GM12878 (cell line): ENCODE measurements around the gene HTR3E. TPM values are rescaled to one million over a fixed set of nuclear protein-coding genes. Genes with fewer than 3 reads are reported as not detected.

Experiments
- ATAC-seq: fragments of 200-7000 bp; cut with Tn5 transposase; 3 replicates; pipeline ENCODE4 v1.9.1; 2020; ENCODE audit warnings: mild to moderate bottlenecking, moderate library complexity
- BruUV-seq: library from RNA; stranded (reverse); fragments of 400-500 nt; replicated peaks from 2 replicates; lab custom pipeline; 2021; lab: Mats Ljungman, UMichigan
- CTCF ChIA-PET: fragments of 300-600 bp; sonication (Branson Sonifier 250); formaldehyde crosslinking; extraction: SDS; loops from one replicate; lab custom pipeline; 2021; ENCODE audit warnings: inconsistent platforms; lab: Yijun Ruan, JAX
- POLR2A ChIA-PET: fragments of 350-600 bp; formaldehyde crosslinking; extraction: SDS; loops from one replicate; lab custom pipeline; 2021; ENCODE audit warnings: inconsistent platforms; lab: Charles Lee
- RAD21 ChIA-PET: fragments of 300-600 bp; sonication (Branson Sonifier 250); formaldehyde crosslinking; loops from one replicate; lab custom pipeline; 2023; ENCODE audit warnings: antibody characterized with exemption; ENCODE audit not compliant: unreplicated experiment; lab: Charles Lee
- SMC1A ChIA-PET: fragments of 300-600 bp; sonication (Branson Sonifier 250); formaldehyde crosslinking; loops from one replicate; lab custom pipeline; 2023; ENCODE audit not compliant: unreplicated experiment, uncharacterized antibody; lab: Charles Lee
- DNase-seq: peaks from one replicate; pipeline ENCODE4 v3.0.0-alpha.2; 2011; ENCODE audit warnings: low read depth, low spot score
- FAIRE-seq: peaks from 3 replicates; lab custom pipeline; 2011; peaks lifted over from hg19 to GRCh38; lab: Jason Lieb, UNC
- H2AFZ ChIP-seq: 2 replicates; pipeline ENCODE4 v1.6.0; 2011; ENCODE audit warnings: low read depth, low read length, control low read depth; ENCODE audit not compliant: control insufficient read depth
- H3K27ac ChIP-seq: 2 replicates; pipeline ENCODE4 v1.5.1; 2011; ENCODE audit warnings: control low read depth; ENCODE audit not compliant: control insufficient read depth, insufficient read depth
- H3K27me3 ChIP-seq, 2 experiments: replicated peaks in 1 of 2; 2 replicates each; pipeline versions ENCODE4 v1.6.0 to v1.6.1; 2011; ENCODE audit warnings: low read length in 1 of 2; ENCODE audit not compliant: control insufficient read depth in 2 of 2, insufficient read depth in 2 of 2
- H3K36me3 ChIP-seq, 2 experiments: 2 replicates each; pipeline ENCODE4 v1.5.1; 2011; ENCODE audit warnings: low read length in 1 of 2; ENCODE audit not compliant: control insufficient read depth in 2 of 2, insufficient read depth in 2 of 2
- H3K4me1 ChIP-seq: 2 replicates; pipeline ENCODE4 v1.6.1; 2011; ENCODE audit warnings: mild to moderate bottlenecking, low read length, moderate library complexity, mixed read lengths; ENCODE audit not compliant: control insufficient read depth, insufficient read depth
- H3K4me2 ChIP-seq: 2 replicates; pipeline ENCODE4 v1.6.0; 2011; ENCODE audit warnings: control low read depth; ENCODE audit not compliant: control insufficient read depth, insufficient read depth
- H3K4me3 ChIP-seq: fragments of 200-600 bp; sonication (generic); 2 replicates; pipeline ENCODE4 v1.5.1; 2016
- H3K79me2 ChIP-seq: 2 replicates; pipeline ENCODE4 v1.6.0; 2011; ENCODE audit warnings: low read length; ENCODE audit not compliant: control insufficient read depth, insufficient read depth
- H3K9ac ChIP-seq: 2 replicates; pipeline ENCODE4 v1.8.0; 2011; ENCODE audit warnings: low read length, control low read depth, mixed read lengths; ENCODE audit not compliant: control insufficient read depth, insufficient read depth
- H3K9me3 ChIP-seq: replicated peaks from 3 replicates; pipeline ENCODE4 v1.5.1; 2011; ENCODE audit warnings: mild to moderate bottlenecking, low read length; ENCODE audit not compliant: control insufficient read depth, insufficient read depth
- H4K20me1 ChIP-seq: 2 replicates; pipeline ENCODE4 v1.6.0; 2011; ENCODE audit not compliant: control insufficient read depth, insufficient read depth
- BMI1 ChIP-seq: fragments of 450-650 bp; IDR thresholded peaks from 2 replicates; pipeline ENCODE4 v1.6.1; 2016; ENCODE audit warnings: mild to moderate bottlenecking, moderate library complexity, borderline replicate concordance
- CHD4 ChIP-seq: fragments of 200-600 bp; sonication (generic); IDR thresholded peaks from 2 replicates; pipeline ENCODE4 v1.6.1; 2016; ENCODE audit warnings: mild to moderate bottlenecking
- CTCF ChIP-seq, 3 experiments: IDR thresholded peaks in 2 of 3; conservative IDR thresholded peaks in 1 of 3; 2 replicates each; pipeline ENCODE4 v1.5.1; 2011; ENCODE audit warnings: low read depth in 3 of 3, low read length in 3 of 3, mild to moderate bottlenecking in 3 of 3, control low read depth in 2 of 3, moderate library complexity in 2 of 3, inconsistent platforms in 1 of 3, mixed read lengths in 1 of 3; ENCODE audit not compliant: control insufficient read depth in 2 of 3, insufficient read depth in 1 of 3; ENCODE audit errors: extremely low read depth in 1 of 3
- FOXK2 ChIP-seq: fragments of 450-650 bp; IDR thresholded peaks from 2 replicates; pipeline ENCODE4 v1.6.1; 2017; ENCODE audit warnings: mild to moderate bottlenecking, moderate library complexity
- IRF4 ChIP-seq: IDR thresholded peaks from 2 replicates; pipeline ENCODE4 v1.6.1; 2011; ENCODE audit warnings: low read depth, low read length
- IRF5 ChIP-seq: fragments of 450-650 bp; IDR thresholded peaks from 2 replicates; pipeline ENCODE4 v1.6.1; 2017; ENCODE audit warnings: borderline replicate concordance
- KLF5 ChIP-seq: fragments of 450-650 bp; IDR thresholded peaks from 2 replicates; pipeline ENCODE4 v1.6.1; 2014; ENCODE audit warnings: mild to moderate bottlenecking; ENCODE audit not compliant: partially characterized antibody
- MYB ChIP-seq: fragments of 150-350 bp; IDR thresholded peaks from 2 replicates; pipeline ENCODE4 v1.6.1; 2014; ENCODE audit warnings: mild to moderate bottlenecking, low read depth, low read length, borderline replicate concordance
- NR2F1 ChIP-seq: fragments of 450-650 bp; conservative IDR thresholded peaks from 2 replicates; pipeline ENCODE4 v1.6.1; 2017; ENCODE audit warnings: mild to moderate bottlenecking
- PML ChIP-seq: IDR thresholded peaks from 2 replicates; pipeline ENCODE4 v1.6.1; 2012; ENCODE audit warnings: low read length, inconsistent platforms
- RCOR1 ChIP-seq: conservative IDR thresholded peaks from 2 replicates; pipeline ENCODE4 v1.6.1; 2012; ENCODE audit warnings: low read depth, low read length, improper control_type of control experiment
- RUNX3 ChIP-seq: IDR thresholded peaks from 2 replicates; pipeline ENCODE4 v1.6.1; 2012; ENCODE audit warnings: low read length, inconsistent platforms
- SKIL ChIP-seq: fragments of 450-650 bp; IDR thresholded peaks from 2 replicates; pipeline ENCODE4 v1.6.1; 2017; ENCODE audit warnings: mild to moderate bottlenecking, low read depth, inconsistent platforms; ENCODE audit not compliant: poor library complexity, severe bottlenecking
- SMAD5 ChIP-seq: IDR thresholded peaks from 2 replicates; pipeline ENCODE4 v1.6.1; 2016; ENCODE audit warnings: antibody characterized with exemption, low read depth
- STAT3 ChIP-seq: IDR thresholded peaks from 2 replicates; pipeline ENCODE4 v1.6.1; 2011; ENCODE audit warnings: low read depth, low read length, improper control_type of control experiment
- SUPT20H ChIP-seq: IDR thresholded peaks from 2 replicates; pipeline ENCODE4 v1.6.1; 2011; ENCODE audit warnings: low read depth, mild to moderate bottlenecking, low read length, moderate library complexity, borderline replicate concordance; ENCODE audit not compliant: control insufficient read depth
- SUZ12 ChIP-seq: fragments of 200-600 bp; sonication (generic); IDR thresholded peaks from one replicate; pipeline ENCODE4 v1.6.1; 2018; ENCODE audit warnings: antibody characterized with exemption, mild to moderate bottlenecking; ENCODE audit not compliant: unreplicated experiment
- ZNF384 ChIP-seq: IDR thresholded peaks from 2 replicates; pipeline ENCODE4 v1.6.1; 2012; ENCODE audit warnings: low read depth, mild to moderate bottlenecking, low read length, improper control_type of control experiment, borderline replicate concordance
- WGBS: methylation state at CpG from one replicate; pipeline ENCODE4 v1.1.6; 2016; ENCODE audit warnings: low lambda C conversion rate; ENCODE audit not compliant: insufficient replicate concordance, insufficient coverage; ENCODE audit errors: missing lambda C conversion rate; 5-methylcytosine and 5-hydroxymethylcytosine counted together
- in situ Hi-C: fragments of 300-500 bp; cut with MboI; formaldehyde crosslinking; loops from 9 replicates; pipeline ENCODE4 v1.14.3; 2018; ENCODE audit warnings: mixed read lengths
- intact Hi-C: fragments of 100-400 bp; cut with micrococcal nuclease; formaldehyde crosslinking; loops from one replicate; pipeline ENCODE4 v1.14.2; 2022; ENCODE audit not compliant: unreplicated experiment
- polyA plus RNA-seq, 11 experiments: library from polyadenylated mRNA; depleted of rRNA in 4 of 11; unstranded in 6 of 11; stranded (reverse) in 5 of 11; fragments of >200 nt; fragmentation: Nextera tagmentation in 4 of 11; fragmentation: Illumina TruSeq in 1 of 11; extraction: Ambion mirVana in 4 of 11; extraction: Trizol in 1 of 11; gene quantifications; 1 replicate in 1 of 11; 2 replicates in 10 of 11; pipeline versions ENCODE4 v1.2.1 to v1.2.3, GENCODE V29; 2011 to 2016; ENCODE audit warnings: inconsistent platforms in 2 of 11, missing spikeins in 2 of 11, low read depth in 1 of 11
- total RNA-seq, 4 experiments: library from RNA; depleted of rRNA in 3 of 4; stranded (reverse); fragments of >200 nt in 3 of 4; fragmentation: Illumina TruSeq in 1 of 4; extraction: Trizol in 1 of 4; gene quantifications; 2 replicates each; pipeline versions ENCODE4 v1.2.1 to v1.2.3, GENCODE V29; 2013 to 2021

The HTR3E gene
- total and polyA plus RNA-seq, 10 of the 15 experiments (the other 5 are each of a cell fraction or from before 2014, with no cell fraction given): not detected

GRCh38 chr3:184117636-184118035 is 20.8 kb downstream of the HTR3E start:
- no TSS peak for BruUV-seq
- no peak for FAIRE-seq

More at GRCh38 chr3:184117636-184118035, 20.8 kb downstream of the HTR3E start:
- Histone ChIP-seq H3K9ac (no peak overlapping the region), H3K27ac (no peak overlapping the region), H2AFZ (no peak overlapping the region), H3K9me3 (no peaks in the 10 kb centered on the region), H3K79me2 (no peaks in the 10 kb centered on the region), H3K4me2 (no peak overlapping the region), H3K27me3 (no peaks in the 10 kb centered on the region; a peak in 1 of 4 replicates), H4K20me1 (no peaks in the 10 kb centered on the region), H3K4me1 (no peaks in the 10 kb centered on the region), H3K4me3 (no peak overlapping the region), H3K36me3 (no peaks in the 10 kb centered on the region)
- DNase-seq: no peak
- CTCF ChIA-PET: no interaction called here
- in situ Hi-C loops (no loop called here), intact Hi-C loops (no loop called here)
- TF ChIP-seq ZNF384 (no peak), RUNX3 (no peak), CHD4 (no peak), KLF5 (no peak), SMAD5 (no peak), IRF5 (no peak), STAT3 (no peak), IRF4 (no peak), MYB (no peak), SUPT20H (no peak), FOXK2 (no peak), CTCF (IDR thresholded peaks at IDR 0.05 in 2 of 3, conservative IDR thresholded peaks at IDR 0.05 in 1 of 3; ENCODE audit: control insufficient read depth in 2 of 3, extremely low read depth in 1 of 3, insufficient read depth in 1 of 3, low read depth in 3 of 3, low read length in 3 of 3) (no peak), BMI1 (no peak), SUZ12 (no peak), NR2F1 (no peak), SKIL (no peak), PML (no peak), RCOR1 (no peak)
- no peak for ATAC-seq
- WGBS: 76% methylated on average over 6 of the region's 6 CpGs
- POLR2A ChIA-PET: no interaction called here
- RAD21 ChIA-PET: no interaction called here
- SMC1A ChIA-PET: no interaction called here
